IPS DF 4.7 (cell line): ENCODE data around the gene TSPAN1.

Experiments used
- DNase-seq: peaks from one replicate; pipeline ENCODE4 v3.0.0-alpha.2; 2013; ENCODE audit warnings: low spot score; ENCODE audit errors: extremely low read depth

The TSPAN1 gene

GRCh38 chr1:46187106-46187869, 12.4 kb downstream of the TSPAN1 start:
- no peak for DNase-seq

GRCh38 chr1:46188295-46189030, 13.6 kb downstream of the TSPAN1 start:
- no peak for DNase-seq

GRCh38 chr1:46190539-46190938, 15.7 kb downstream of the TSPAN1 start:
- no peak for DNase-seq

- no peak for DNase-seq
These were observed 16.3 kb downstream of the TSPAN1 start for GRCh38 chr1:46191033-46191701.

- no peak for DNase-seq
These were observed 17.3 kb downstream of the TSPAN1 start for GRCh38 chr1:46192171-46192570.

- no peak for DNase-seq
These were observed 18.4 kb downstream of the TSPAN1 start for GRCh38 chr1:46193285-46193684.

GRCh38 chr1:46193984-46194570, 19.2 kb downstream of the TSPAN1 start:
- no peak for DNase-seq

GRCh38 chr1:46194641-46195193, 19.8 kb downstream of the TSPAN1 start:
- no peak for DNase-seq

GRCh38 chr1:46196609-46197008, 21.7 kb downstream of the TSPAN1 start:
- DNase-seq = no peak

GRCh38 chr1:46197560-46197963, 22.7 kb downstream of the TSPAN1 start:
- DNase-seq = no peak

- no peak for DNase-seq
These were observed 23.3 kb downstream of the TSPAN1 start, which contains the start of gene POMGNT1 for GRCh38 chr1:46197964-46198811. POMGNT1 (minus strand) TSS chr1:46198434; CDS start chr1:46197821, 613 bp downstream.

- no peak for DNase-seq
These were observed 24.4 kb downstream of the TSPAN1 start for GRCh38 chr1:46199233-46199749.

GRCh38 chr1:46203738-46204405, 29.0 kb downstream of the TSPAN1 start:
- no peak for DNase-seq

- no peak for DNase-seq
These were observed 29.5 kb downstream of the TSPAN1 start for GRCh38 chr1:46204406-46204742.

- no peak for DNase-seq
These were observed 30.3 kb downstream of the TSPAN1 start for GRCh38 chr1:46205141-46205540.

- DNase-seq = no peak
These were observed 30.9 kb downstream of the TSPAN1 start for GRCh38 chr1:46205791-46206190.

- DNase-seq = no peak
These were observed 31.5 kb downstream of the TSPAN1 start for GRCh38 chr1:46206399-46206798.

GRCh38 chr1:46210561-46210960, 35.7 kb downstream of the TSPAN1 start:
- no peak for DNase-seq

- DNase-seq = no peak
These were observed 36.2 kb downstream of the TSPAN1 start for GRCh38 chr1:46211051-46211450.

GRCh38 chr1:46215504-46215903, 40.6 kb downstream of the TSPAN1 start:
- no peak for DNase-seq
